GM12873 (cell line): ENCODE measurements around the gene ADH4.

Experiments used
- CTCF ChIP-seq: IDR thresholded peaks from 2 replicates; pipeline ENCODE4 v1.5.1; 2012; ENCODE audit warnings: low read depth, mild to moderate bottlenecking, moderate library complexity, low read length, control low read depth; ENCODE audit not compliant: insufficient read depth; ENCODE audit errors: missing control alignments

The ADH4 gene

GRCh38 chr4:99100876-99101275, 43.2 kb downstream of the ADH4 start:
- TF ChIP-seq CTCF = no peak

- no peak for TF ChIP-seq CTCF
Measured at GRCh38 chr4:99099311-99099710, 44.8 kb downstream of the ADH4 start.

- TF ChIP-seq CTCF = no peak
Measured at GRCh38 chr4:99091216-99091575, 52.9 kb downstream of the ADH4 start.

GRCh38 chr4:99090481-99091215, 53.4 kb downstream of the ADH4 start:
- TF ChIP-seq CTCF = no peak

GRCh38 chr4:99088481-99089365, 55.4 kb downstream of the ADH4 start, which contains the start of gene ADH5:
Gene ADH5 (minus strand): TSS chr4:99088788. CDS start chr4:99088700, 88 bp downstream.
- TF ChIP-seq CTCF = no peak

- no peak for TF ChIP-seq CTCF
Measured at GRCh38 chr4:99088023-99088449, 56.1 kb downstream of the ADH4 start.

GRCh38 chr4:99084595-99084994, 59.5 kb downstream of the ADH4 start:
- no peak for TF ChIP-seq CTCF
